Testis (tissue), 3 donors: Measurements from ENCODE around the gene CHRM2. TPM values are rescaled to one million over a fixed set of nuclear protein-coding genes. Genes with fewer than 3 reads are reported as not detected.

Experiments
- DNase-seq: peaks from one replicate; pipeline ENCODE4 v3.0.0-alpha.2; 2019
- H3K27ac ChIP-seq, 2 donors: fragments of 200-600 bp; sonication (generic); one replicate each; pipeline ENCODE4 v1.5.1; 2019
- H3K27me3 ChIP-seq: fragments of 200-600 bp; sonication (generic); one replicate; pipeline ENCODE4 v1.5.1; 2019
- H3K36me3 ChIP-seq: fragments of 200-600 bp; sonication (generic); one replicate; pipeline ENCODE4 v1.5.1; 2017; ENCODE audit warnings: low read depth; ENCODE audit errors: missing control alignments
- H3K4me1 ChIP-seq: fragments of 200-600 bp; sonication (generic); one replicate; pipeline ENCODE4 v1.5.1; 2019
- H3K4me3 ChIP-seq, 2 donors: fragments of 200-600 bp; sonication (generic); one replicate each; pipeline ENCODE4 v1.5.1; 2017 to 2019
- H3K9me3 ChIP-seq: fragments of 200-600 bp; sonication (generic); one replicate; pipeline ENCODE4 v1.5.1; 2017
- CTCF ChIP-seq, 3 experiments: fragments of 450-650 bp in 2 of 3; fragments of 200-600 bp in 1 of 3; sonication (generic) in 1 of 3; IDR thresholded peaks; one replicate each; pipeline ENCODE4 v1.5.1; 2016 to 2019; ENCODE audit warnings: antibody characterized with exemption in 3 of 3, mild to moderate bottlenecking in 2 of 3, moderate library complexity in 1 of 3
- POLR2A ChIP-seq: fragments of 450-650 bp; IDR thresholded peaks from one replicate; pipeline ENCODE4 v1.6.1; 2017; ENCODE audit warnings: antibody characterized with exemption, mild to moderate bottlenecking, moderate library complexity
- WGBS, 2 donors: methylation state at CpG; one replicate each; pipeline ENCODE4 v1.1.5; 2018; 5-methylcytosine and 5-hydroxymethylcytosine counted together
- intact Hi-C: fragments of 100-400 bp; cut with DNase I; formaldehyde crosslinking; loops from one replicate; pipeline ENCODE4 v1.15.1; 2023; ENCODE audit warnings: low total_unique reads
- polyA plus RNA-seq: library from polyadenylated mRNA; stranded (reverse); fragments of 350-450 nt; fragmentation: Illumina TruSeq; extraction: RNeasy Lipid Tissue Mini Kit (QIAGEN cat#74804); gene quantifications from one replicate; pipeline ENCODE4 v1.2.3, GENCODE V29; 2014; ENCODE audit warnings: low read depth, low replicate concordance; ENCODE audit not compliant: insufficient read depth
- total RNA-seq, 2 donors: library from RNA; depleted of rRNA; stranded (reverse); fragments of >200 nt; gene quantifications; one replicate each; pipeline ENCODE4 v1.2.3, GENCODE V29; 2016

Gene CHRM2
- total and polyA plus RNA-seq, 3 donors from 2014 or later, result 0.31 to 1.7 (median 0.55) TPM

GRCh38 chr7:137025469-137026175 is 157.2 kb downstream of the CHRM2 start:
- Histone ChIP-seq H3K4me3 (no peak overlapping the region), H3K4me1 (no peaks in the 10 kb centered on the region), H3K27ac (no peak overlapping the region), H3K27me3 (no peaks in the 10 kb centered on the region), H3K36me3 (no peaks in the 10 kb centered on the region), H3K9me3 (no peaks in the 10 kb centered on the region)
- no peak for DNase-seq
- 76 to 78% methylated on average over 4 of the region's 4 CpGs for WGBS, 2 donors
- intact Hi-C loops, result no loop called here
- TF ChIP-seq POLR2A (no peak), CTCF (IDR thresholded peaks at IDR 0.05) (no peak)

- TF ChIP-seq POLR2A, result no peak
- TF ChIP-seq CTCF (IDR thresholded peaks at IDR 0.05), result no peak
- no peaks in the 10 kb centered on the region for H3K4me1 ChIP-seq
- DNase-seq, result no peak
- no peak overlapping the region for H3K4me3 ChIP-seq
- intact Hi-C loops, result no loop called here
- H3K27me3 ChIP-seq, result no peaks in the 10 kb centered on the region
- no peaks in the 10 kb centered on the region for H3K36me3 ChIP-seq
- H3K27ac ChIP-seq, result no peak overlapping the region
- WGBS, 2 donors, result 81 to 95% methylated on average over 1 of the region's 1 CpG
- no peaks in the 10 kb centered on the region for H3K9me3 ChIP-seq
These were observed 157.7 kb downstream of the CHRM2 start for GRCh38 chr7:137026176-137026500.

- no peak for DNase-seq
- Histone ChIP-seq H3K27me3 (no peaks in the 10 kb centered on the region), H3K4me3 (no peak overlapping the region), H3K4me1 (no peaks in the 10 kb centered on the region), H3K9me3 (no peaks in the 10 kb centered on the region), H3K27ac (no peak overlapping the region), H3K36me3 (no peaks in the 10 kb centered on the region)
- TF ChIP-seq CTCF (IDR thresholded peaks at IDR 0.05) (no peak), POLR2A (no peak)
- WGBS, 2 donors, result 97% methylated on average over 4 of the region's 4 CpGs
- intact Hi-C loops, result no loop called here
These were observed 164.0 kb downstream of the CHRM2 start for GRCh38 chr7:137032436-137032835.

- intact Hi-C loops, result no loop called here
- H3K9me3 ChIP-seq, result no peaks in the 10 kb centered on the region
- 31 to 37% methylated on average over 2 of the region's 2 CpGs for WGBS, 2 donors
These were observed 168.3 kb downstream of the CHRM2 start for GRCh38 chr7:137036768-137037167.

More at GRCh38 chr7:137036768-137037167, 168.3 kb downstream of the CHRM2 start:
- no peak overlapping the region for H3K4me3 ChIP-seq
- no peaks in the 10 kb centered on the region for H3K27me3 ChIP-seq
- no peaks in the 10 kb centered on the region for H3K4me1 ChIP-seq
- no peak for DNase-seq
- no peak for TF ChIP-seq POLR2A
- TF ChIP-seq CTCF (IDR thresholded peaks at IDR 0.05), result no peak
- no peaks in the 10 kb centered on the region for H3K36me3 ChIP-seq
- H3K27ac ChIP-seq, result no peak overlapping the region
